SIG-M5 (cell line): ENCODE results near the gene DDI1.

Experiments
- DNase-seq: peaks from one replicate; lab custom pipeline; 2025; lab: John Stamatoyannopoulos, UW

DDI1 gene

GRCh38 chr11:104036588-104036987, at the start of gene DDI1:
TSS of gene DDI1 (plus strand) at chr11:104036640. CDS start at chr11:104036823, 183 bp downstream.
- no peak for DNase-seq

DNA sequence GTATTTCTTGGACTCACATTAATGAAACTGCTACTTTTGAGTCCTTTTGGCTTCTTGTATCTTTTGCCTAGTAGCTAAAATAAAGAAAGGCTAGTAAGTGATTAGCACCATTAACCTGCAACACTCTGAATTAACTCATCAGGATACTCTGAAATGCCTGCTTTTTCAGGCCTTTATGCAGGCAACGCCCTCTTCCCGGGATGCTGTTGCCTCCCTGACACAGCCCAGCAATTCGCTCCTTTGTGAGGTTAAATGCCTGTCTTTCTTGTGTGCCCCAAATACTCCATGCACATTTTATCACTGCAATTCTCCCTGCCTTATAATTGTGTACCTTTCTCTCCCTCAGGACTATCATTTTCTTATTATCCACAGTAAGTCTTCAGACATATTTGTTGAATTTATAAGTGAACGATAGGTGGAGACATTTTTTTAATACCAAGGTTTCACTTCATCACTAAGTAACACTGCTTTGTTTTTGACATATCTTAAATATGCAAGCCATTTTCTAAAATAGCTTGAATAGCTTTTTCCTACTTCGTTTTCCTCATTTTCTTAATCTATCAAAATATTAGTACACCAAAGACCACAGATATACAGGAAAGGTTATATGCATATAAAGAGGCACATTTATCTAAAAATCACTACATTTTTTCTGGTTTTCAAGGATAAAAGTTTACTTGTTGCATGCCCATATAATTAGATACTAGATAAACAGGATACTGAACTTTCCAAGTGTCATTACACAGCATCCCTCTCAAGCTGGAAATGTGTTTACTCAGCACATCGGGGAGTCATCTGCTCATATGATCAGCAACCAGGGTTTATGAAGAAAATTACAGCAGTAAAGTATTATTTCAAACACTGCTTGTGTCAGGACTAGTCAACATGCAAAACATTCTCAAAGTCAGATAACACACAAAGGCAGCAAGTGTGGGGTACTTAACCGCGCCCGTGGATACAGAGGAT, 48.5 kb upstream of the DDI1 start:
- DNase-seq, result no peak

DNA sequence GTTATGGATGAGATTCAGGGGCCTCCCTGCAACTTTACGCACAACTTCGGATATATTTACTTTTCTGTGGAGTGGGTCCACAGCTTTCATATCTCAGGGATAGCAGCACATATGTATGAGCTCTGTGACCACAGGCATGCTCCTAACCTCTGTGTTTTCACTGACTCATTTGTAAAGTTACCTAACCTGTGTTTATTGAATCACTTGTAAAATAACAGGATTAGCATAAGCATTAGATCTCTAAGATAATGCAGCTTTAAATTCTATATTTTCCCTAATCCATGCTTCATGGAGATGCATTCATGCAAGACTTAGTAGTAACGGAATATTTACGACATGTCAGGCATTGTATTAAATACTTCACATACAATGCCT, 47.9 kb upstream of the DDI1 start:
- no peak for DNase-seq

DNA sequence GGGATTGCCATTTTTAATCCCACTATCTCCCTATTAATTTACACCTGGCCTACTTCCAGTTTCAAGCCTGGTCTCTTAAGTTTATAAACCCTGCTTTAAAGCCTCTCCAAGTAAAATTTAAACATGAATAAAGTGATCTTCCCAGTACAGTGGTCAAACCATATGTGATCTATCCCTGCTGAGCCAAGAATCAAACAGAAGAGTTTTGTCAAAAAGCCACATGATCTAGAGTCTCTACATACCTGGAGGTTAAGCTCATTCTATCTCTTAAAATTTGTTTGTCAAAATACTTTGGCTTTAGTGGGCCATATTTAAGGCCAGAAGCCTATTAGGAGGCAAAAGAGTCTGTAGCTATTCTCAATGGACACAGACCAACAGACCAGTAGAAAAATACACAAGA, 42.9 kb upstream of the DDI1 start:
- no peak for DNase-seq

DNA sequence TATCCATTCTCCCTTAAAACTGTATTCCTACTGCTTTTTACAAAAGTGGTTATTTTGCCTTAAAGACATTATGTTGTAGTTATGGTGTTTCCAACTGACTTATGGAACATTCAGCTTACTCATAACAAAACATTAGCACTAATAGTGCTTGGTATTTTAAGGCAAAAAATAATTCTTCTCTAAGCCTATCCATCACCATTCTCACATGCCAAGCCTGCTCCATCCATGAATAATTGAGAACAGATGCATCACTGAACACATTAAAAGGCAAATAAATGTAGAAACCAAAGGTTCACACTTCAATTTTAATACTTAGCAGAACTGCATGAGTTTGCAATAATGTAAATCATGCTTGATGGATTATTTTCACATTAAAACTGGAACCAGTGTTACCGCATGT, 42.3 kb upstream of the DDI1 start:
- no peak for DNase-seq

DNA sequence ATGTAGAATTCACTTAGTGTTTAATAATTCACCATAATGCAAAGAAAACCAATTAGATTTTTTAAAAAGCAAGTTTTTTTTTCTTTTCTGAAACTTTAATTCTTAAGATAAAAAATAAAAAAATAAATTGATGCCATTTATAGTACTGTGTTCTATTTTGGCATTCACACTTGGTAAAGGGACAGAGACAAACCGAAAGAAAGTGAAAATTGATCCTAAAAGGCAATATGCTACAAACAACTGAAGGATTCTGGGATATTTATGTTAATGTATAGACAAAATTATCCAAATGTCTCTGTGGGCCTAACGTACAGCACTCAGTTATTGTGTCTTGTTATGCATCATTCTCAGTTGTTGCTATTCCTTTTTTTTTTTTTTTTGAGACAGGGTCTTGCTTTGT, 41.9 kb upstream of the DDI1 start:
- DNase-seq, result no peak

- no peak for DNase-seq
Observed at GRCh38 chr11:103995896-103996295, 40.5 kb upstream of the DDI1 start.

- DNase-seq, result no peak
Observed at GRCh38 chr11:103997082-103997481, 39.4 kb upstream of the DDI1 start.

DNA sequence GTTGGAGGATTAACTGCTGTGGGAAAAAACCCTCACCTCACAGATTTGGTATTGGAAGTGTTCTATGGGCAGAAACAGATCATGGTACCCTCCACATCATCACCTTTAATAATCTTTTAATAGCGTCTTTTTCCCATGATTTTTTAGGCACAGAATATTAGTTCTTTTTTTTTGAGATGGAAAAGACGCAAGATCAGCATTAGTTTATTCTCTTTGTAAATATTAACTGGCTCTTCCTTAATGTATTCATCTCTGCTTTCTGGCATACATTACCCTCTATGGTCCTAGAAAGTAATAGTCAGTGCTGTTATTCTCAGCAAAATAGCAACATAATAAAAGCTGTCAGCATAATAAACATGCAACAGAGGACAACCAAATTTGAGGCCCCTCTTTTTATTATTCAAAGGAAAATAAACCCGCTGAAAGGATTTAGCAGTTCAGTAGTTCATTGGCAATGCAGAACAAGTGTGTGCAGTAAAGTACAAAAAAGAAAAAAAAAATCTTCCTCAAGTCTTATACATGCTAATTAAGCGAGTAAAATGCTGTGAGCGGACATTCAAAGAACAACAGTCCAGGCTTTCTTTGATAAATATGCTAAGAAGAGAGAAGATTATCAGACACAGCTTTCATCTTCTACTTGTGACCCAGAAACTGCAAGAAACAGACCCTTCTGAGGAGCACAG, 37.5 kb upstream of the DDI1 start:
- no peak for DNase-seq

GRCh38 chr11:104000798-104001197, 35.6 kb upstream of the DDI1 start:
- DNase-seq, result no peak

GRCh38 chr11:104001561-104002056, 34.8 kb upstream of the DDI1 start:
- DNase-seq, result no peak

GRCh38 chr11:104003491-104003890, 32.9 kb upstream of the DDI1 start:
- no peak for DNase-seq

DNA sequence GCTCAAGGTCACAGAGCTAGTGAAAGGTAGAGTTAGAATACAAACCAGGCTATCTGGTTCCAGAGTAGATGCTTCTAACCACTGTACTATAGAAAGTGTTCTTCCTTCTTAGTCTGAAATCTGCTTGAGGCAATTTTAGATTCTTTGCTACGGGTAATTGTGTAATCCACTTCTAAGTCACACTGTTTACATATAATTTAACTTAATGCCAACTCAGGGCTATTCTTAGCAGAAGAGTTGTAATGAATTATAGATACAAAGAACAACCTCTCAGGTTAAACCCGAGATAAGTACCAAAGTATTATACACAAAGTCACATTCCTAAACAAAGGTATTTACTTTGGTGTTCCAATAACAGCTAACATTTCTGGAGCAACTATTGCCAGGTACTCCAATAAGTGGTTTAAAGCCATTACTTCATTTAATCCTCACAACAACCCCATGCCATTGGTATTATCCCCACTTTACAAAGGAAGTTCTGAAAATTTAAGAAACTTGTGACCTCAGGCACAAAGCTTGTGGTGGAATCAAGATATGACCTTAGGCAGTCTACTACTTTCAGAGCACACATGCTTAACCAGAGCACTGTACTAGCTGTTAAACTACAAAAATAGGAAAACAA, 31.1 kb upstream of the DDI1 start:
- no peak for DNase-seq

DNA sequence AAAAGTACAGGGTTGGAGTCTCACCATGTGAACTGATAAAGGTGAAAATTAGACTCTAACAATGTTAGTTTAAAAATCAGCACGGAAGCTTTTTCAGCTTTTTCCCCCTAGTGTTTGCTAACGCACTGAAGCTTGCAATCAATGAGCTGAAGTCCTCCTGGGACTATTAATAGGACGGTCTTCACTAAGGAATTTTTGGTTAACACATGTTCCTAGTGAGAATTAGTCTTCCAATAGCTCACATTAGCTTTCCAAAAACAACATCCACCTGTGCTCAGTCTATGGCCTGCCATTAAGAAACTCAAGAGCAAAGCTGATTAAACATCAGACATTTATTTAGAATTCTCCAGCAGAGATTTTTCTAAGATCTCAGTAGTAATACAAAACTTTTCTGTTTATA, 26.7 kb upstream of the DDI1 start:
- DNase-seq, result no peak

DNA sequence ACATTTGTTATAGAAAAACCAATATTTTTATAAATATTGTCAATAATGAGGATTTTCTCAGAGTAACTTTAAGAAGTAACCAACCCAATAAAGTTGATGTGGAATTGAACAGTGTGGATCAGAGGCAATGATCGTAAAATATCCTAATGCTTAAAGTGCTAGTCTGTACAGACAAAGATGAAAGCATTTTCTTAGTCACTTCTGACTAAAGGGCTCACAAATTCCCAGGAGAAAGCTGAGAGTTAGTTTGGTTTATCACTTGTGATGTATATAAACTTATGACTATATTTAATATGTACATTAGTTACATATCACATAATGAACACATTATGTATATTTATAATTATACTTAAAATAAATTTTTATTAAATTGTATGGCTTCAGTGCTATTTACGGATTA, 25.4 kb upstream of the DDI1 start:
- no peak for DNase-seq

DNA sequence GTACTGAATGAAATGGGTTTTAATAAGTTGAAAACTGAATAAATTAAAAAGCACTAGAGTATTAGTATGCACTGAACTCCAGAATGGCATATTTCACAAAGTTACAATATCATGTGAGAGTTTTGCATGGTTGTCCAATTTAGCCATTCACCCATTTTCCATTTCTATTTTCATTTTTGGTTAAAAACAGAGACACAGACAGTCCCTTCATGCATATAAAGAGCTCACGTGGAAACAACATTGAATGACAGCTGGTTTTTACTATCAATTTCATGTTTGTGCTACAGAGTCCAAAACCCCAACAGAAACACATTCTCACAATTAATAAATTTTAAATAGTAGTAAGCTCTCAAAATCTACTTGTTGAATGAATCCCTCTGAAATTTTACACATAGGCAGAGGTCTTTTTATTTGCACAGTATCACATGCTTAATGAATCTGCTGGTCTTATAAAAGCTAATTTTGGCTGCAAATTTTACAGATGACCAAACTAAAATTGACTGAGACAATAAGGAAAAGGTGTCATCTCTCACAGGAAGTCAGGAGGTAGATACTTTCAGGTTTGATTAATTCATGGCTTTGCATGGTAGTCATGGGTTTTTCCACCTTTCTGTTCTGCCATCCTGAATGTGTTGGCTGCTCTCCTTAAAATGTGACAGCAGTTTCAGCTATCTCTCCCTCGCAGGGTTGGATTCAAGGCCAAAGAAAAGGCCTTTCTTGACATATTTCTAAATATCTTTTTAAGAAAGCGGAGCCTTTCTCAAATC, 20.6 kb upstream of the DDI1 start:
- DNase-seq, result no peak

DNA sequence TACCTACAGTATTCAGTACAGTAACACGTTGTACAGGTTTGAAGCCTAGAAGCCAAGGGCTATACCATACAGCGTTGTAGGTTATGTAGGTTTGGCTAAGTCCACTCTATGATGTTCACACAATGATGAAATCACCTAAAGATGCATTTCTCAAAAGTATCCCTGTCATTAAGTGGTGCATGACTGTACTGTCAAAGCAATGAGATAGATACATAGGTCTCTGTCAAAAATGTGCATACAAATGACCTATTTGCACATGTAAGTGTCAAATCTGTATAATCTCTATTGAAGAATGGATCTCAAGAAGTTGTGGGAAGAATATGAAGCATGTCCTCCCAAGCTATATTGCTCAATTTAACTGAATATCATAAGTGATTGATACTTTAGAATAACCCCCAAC, 11.9 kb upstream of the DDI1 start:
- no peak for DNase-seq

DNA sequence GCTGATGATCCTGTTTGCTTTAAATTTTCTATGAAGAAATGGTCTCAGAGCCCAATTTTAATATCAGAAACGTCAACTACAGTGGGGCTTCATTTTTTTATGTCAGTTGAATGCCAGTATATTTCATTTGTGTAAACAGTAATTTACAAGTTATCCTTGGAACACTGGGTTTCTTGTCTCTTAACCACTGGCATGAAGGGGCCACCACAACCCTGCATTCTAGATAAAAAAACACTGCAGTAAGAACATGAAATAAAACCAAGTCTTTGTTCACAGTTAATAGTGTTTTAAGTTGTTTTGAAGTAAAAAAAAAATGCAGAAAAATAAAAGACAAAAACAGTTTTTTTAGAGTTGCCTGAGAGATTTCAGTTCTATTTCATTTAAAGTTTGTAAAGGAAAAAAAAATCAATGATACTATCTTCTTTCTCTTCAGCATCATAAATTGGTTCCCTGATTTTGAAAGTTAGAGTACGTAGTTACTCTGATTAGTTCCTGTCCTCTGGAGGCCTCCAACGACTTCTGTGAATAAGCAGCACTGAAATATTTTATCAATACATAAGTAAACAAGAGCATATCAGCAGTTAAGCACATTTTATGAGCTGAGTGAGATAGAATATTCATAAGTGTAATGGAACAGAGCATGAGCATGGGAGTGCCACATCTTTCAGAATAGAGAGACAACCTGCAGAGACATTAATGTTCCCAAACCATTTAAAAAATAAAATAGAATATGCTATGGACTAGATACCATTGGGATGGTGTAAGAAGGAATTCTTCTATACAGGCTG, 7.8 kb upstream of the DDI1 start:
- no peak for DNase-seq

DNA sequence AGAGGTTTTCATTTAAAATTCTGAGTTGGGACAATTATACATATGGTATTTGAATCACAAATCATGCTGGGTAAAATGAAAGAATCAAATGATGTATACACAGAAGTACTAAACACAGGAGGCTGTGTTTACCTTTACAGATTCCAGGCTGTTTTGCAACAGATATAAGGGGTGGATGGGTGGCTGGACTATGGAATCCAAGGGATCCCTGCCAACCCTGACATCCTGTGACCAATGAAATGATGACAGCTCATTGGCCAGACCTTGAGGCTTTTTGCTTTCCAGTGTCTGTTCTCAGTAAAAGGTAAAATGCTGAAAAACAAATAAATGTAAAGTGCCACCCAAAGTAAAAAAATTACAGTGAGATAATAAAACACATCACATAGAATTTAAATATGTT, 3.3 kb upstream of the DDI1 start:
- DNase-seq, result no peak

DNA sequence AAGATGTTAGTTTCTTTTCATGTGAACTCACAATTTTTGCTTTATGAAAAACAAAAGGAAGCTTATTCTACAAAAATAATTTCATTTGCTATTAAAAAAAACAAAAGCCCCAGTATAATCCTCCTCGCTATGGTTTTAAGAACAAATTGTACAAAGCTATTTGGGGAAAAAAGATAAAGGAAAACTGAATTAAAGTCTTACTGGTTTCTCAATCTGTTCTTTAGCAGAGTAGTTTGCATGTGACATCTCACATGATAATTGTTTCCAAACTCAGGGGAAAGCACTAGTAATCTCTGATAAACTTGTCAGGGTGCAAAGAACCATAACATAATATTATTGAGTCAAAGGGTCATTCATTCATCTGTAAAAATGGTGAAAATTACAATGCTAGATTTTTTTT, 2.9 kb upstream of the DDI1 start:
- no peak for DNase-seq

DNA sequence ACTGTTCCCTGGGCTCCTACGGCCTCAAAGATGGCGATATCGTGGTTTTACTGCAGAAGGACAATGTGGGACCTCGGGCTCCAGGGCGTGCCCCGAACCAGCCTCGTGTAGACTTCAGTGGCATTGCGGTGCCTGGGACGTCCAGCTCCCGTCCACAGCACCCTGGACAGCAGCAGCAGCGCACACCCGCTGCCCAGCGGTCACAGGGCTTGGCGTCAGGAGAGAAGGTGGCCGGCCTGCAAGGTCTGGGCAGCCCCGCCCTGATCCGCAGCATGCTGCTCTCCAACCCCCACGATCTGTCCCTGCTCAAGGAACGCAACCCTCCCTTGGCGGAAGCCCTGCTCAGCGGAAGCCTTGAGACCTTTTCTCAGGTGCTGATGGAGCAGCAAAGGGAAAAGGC, 555 bp downstream of the DDI1 start:
- no peak for DNase-seq
